ENCODE results near the gene CRB2.

The CRB2 gene

DNA sequence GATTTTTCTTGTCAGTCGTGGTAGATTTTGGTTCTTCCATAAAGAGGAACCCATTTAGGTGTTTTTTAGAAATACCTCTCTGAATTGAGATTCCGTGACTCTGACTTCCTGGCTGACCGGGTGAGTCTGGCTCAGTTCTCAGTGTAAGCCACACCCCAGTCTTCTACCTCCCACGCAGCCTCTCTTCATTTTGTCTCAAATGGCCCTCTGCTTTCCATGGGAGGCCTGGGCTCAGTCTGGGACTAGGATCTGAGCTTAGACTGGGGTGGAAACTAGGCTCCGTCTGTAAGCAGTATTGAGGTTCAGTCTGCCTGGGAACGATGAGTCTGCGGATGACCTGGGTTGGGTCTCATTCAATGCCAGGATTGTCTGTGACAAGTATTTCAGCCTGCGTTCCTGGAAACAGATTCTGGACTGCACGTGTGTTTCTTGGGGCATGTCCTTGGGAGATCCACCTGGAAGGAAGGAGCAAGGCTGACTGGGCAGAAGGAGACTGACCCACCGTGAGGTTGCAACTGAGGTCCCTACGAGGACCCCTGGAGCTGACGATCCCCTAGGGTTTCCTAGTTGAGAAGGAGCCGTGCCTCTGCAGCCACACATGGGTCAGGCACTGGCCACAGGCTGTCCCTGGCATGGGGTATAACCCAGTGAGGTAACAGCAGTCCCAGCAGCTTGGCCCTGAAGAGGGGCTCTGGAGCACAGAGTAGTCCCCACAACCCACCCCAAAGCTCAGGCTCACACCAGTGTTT, 12.4 kb upstream of the CRB2 start:
- ATAC-seq (ENCODE audit: insufficient read depth, low read depth) = no peak
- TF ChIP-seq, protein P1, sequence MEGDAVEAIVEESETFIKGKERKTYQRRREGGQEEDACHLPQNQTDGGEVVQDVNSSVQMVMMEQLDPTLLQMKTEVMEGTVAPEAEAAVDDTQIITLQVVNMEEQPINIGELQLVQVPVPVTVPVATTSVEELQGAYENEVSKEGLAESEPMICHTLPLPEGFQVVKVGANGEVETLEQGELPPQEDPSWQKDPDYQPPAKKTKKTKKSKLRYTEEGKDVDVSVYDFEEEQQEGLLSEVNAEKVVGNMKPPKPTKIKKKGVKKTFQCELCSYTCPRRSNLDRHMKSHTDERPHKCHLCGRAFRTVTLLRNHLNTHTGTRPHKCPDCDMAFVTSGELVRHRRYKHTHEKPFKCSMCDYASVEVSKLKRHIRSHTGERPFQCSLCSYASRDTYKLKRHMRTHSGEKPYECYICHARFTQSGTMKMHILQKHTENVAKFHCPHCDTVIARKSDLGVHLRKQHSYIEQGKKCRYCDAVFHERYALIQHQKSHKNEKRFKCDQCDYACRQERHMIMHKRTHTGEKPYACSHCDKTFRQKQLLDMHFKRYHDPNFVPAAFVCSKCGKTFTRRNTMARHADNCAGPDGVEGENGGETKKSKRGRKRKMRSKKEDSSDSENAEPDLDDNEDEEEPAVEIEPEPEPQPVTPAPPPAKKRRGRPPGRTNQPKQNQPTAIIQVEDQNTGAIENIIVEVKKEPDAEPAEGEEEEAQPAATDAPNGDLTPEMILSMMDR (IDR thresholded peaks at IDR 0.05; ENCODE audit: borderline replicate concordance, extremely low read depth, low read length, poor library complexity, severe bottlenecking) = no peak
- TF ChIP-seq EZH2 (IDR thresholded peaks at IDR 0.05; ENCODE audit: borderline replicate concordance, low read depth, low read length, severe bottlenecking) = no peak
- Histone ChIP-seq H3K36me3 (ENCODE audit: insufficient read depth, low read length) (no peaks in the 10 kb centered on the region), H2AFZ (ENCODE audit: low read depth, low read length) (no peak overlapping the region), H3K9ac (ENCODE audit: low read depth, low read length) (no peak overlapping the region), H3K4me1 (ENCODE audit: insufficient read depth, low read length) (no peaks in the 10 kb centered on the region), H4K20me1 (ENCODE audit: insufficient read depth, low read length) (no peaks in the 10 kb centered on the region), H3K79me2 (ENCODE audit: insufficient read depth, low read length) (no peaks in the 10 kb centered on the region), H3K4me2 (ENCODE audit: insufficient read depth, low read length) (no peak overlapping the region), H3K9me3 (ENCODE audit: insufficient read depth, low read length, severe bottlenecking) (no peaks in the 10 kb centered on the region), H3K4me3 (ENCODE audit: low read depth in 1 of 2, low read length in 2 of 2) (no peak overlapping the region), H3K27me3 (ENCODE audit: insufficient read depth, low read length, poor library complexity) (no peaks in the 10 kb centered on the region), H3K27ac (ENCODE audit: low read length) (no peak overlapping the region)
- no peak for DNase-seq

DNA sequence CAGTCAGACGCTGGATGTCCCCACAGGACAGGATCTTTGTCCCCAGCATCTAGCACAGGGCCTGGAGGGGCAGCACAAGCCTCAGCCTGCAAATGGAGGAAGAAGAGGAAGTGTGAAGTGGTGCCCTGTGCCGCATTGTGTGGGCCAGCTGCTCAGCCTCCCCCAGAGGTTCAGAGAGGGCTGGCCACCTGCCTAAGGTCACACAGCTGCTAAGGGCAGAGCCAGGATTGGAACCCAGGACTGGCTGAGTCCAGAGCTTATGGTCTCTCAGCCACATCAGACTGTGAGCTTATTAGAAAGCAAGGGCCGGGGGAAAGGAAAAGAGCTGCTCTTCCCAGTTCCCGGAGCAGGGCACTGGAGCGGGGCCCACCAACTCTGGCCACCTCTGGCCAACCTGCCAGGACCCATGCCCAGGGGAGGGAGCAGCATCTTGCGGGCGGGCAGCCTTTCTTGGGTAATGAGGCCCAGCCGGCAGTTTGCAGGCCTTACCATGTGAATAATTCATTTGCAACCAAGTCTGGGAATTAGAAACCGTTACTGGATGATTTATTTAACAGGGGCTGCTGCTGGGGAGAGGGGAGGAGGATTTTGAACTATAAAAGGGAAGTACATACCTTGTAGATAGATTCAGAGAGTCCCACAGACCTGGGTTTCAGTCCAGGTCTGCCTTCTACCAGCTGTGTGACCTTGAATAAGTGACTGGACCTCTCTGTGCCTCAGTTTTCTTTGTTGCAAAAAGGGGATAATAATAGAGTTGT, 11.6 kb upstream of the CRB2 start:
- no peak overlapping the region for H2AFZ ChIP-seq (ENCODE audit: low read depth, low read length)
- H3K4me3 ChIP-seq (ENCODE audit: low read depth in 1 of 2, low read length in 2 of 2) = no peak overlapping the region
- no peaks in the 10 kb centered on the region for H3K9me3 ChIP-seq (ENCODE audit: insufficient read depth, low read length, severe bottlenecking)
- no peak overlapping the region for H3K9ac ChIP-seq (ENCODE audit: low read depth, low read length)
- no peaks in the 10 kb centered on the region for H3K36me3 ChIP-seq (ENCODE audit: insufficient read depth, low read length)
- H3K4me1 ChIP-seq (ENCODE audit: insufficient read depth, low read length) = no peaks in the 10 kb centered on the region
- H3K4me2 ChIP-seq (ENCODE audit: insufficient read depth, low read length) = no peak overlapping the region
- TF ChIP-seq, protein P1 (IDR thresholded peaks at IDR 0.05; ENCODE audit: borderline replicate concordance, extremely low read depth, low read length, poor library complexity, severe bottlenecking) = no peak
- TF ChIP-seq EZH2 (IDR thresholded peaks at IDR 0.05; ENCODE audit: borderline replicate concordance, low read depth, low read length, severe bottlenecking) = no peak
- ATAC-seq (ENCODE audit: insufficient read depth, low read depth) = no peak
- no peaks in the 10 kb centered on the region for H4K20me1 ChIP-seq (ENCODE audit: insufficient read depth, low read length)
- no peaks in the 10 kb centered on the region for H3K27me3 ChIP-seq (ENCODE audit: insufficient read depth, low read length, poor library complexity)
- DNase-seq = no peak
- H3K27ac ChIP-seq (ENCODE audit: low read length) = no peak overlapping the region
- H3K79me2 ChIP-seq (ENCODE audit: insufficient read depth, low read length) = no peaks in the 10 kb centered on the region

DNA sequence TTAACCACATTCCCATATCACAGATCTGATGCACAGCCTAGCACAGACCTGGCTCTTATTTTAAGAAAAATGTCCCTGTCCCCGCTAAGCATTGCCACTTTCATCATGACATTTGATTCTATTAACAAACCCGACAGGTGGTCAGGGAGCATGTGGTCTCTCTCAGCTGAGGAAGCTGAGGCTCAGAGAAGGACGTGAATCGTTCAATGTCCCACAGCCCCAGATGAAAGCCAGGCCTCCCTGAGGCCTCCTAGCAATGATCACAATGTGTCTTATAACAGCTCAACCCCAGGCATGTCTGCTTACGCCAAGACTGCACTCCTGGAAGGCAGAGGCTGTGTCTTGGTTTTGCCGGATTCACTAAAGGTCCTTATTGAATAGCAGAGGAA, 10.4 kb upstream of the CRB2 start:
- no peak overlapping the region for H3K4me3 ChIP-seq (ENCODE audit: low read depth in 1 of 2, low read length in 2 of 2)
- no peak overlapping the region for H3K4me2 ChIP-seq (ENCODE audit: insufficient read depth, low read length)
- no peak overlapping the region for H3K27ac ChIP-seq (ENCODE audit: low read length)
- H3K9ac ChIP-seq (ENCODE audit: low read depth, low read length) = no peak overlapping the region
- H3K27me3 ChIP-seq (ENCODE audit: insufficient read depth, low read length, poor library complexity) = no peaks in the 10 kb centered on the region
- H3K9me3 ChIP-seq (ENCODE audit: insufficient read depth, low read length, severe bottlenecking) = no peaks in the 10 kb centered on the region
- no peak for TF ChIP-seq EZH2 (IDR thresholded peaks at IDR 0.05; ENCODE audit: borderline replicate concordance, low read depth, low read length, severe bottlenecking)
- H2AFZ ChIP-seq (ENCODE audit: low read depth, low read length) = no peak overlapping the region
- H3K36me3 ChIP-seq (ENCODE audit: insufficient read depth, low read length) = no peaks in the 10 kb centered on the region
- ATAC-seq (ENCODE audit: insufficient read depth, low read depth) (no peak), DNase-seq (no peak)
- no peaks in the 10 kb centered on the region for H3K79me2 ChIP-seq (ENCODE audit: insufficient read depth, low read length)
- H3K4me1 ChIP-seq (ENCODE audit: insufficient read depth, low read length) = peaks cover 4% of the 10 kb centered on the region; the same call in 1 of the 2 replicates
- H4K20me1 ChIP-seq (ENCODE audit: insufficient read depth, low read length) = 0 out of 2 replicates have a peak, but pooled peaks cover 3% of the 10 kb centered on the region

DNA sequence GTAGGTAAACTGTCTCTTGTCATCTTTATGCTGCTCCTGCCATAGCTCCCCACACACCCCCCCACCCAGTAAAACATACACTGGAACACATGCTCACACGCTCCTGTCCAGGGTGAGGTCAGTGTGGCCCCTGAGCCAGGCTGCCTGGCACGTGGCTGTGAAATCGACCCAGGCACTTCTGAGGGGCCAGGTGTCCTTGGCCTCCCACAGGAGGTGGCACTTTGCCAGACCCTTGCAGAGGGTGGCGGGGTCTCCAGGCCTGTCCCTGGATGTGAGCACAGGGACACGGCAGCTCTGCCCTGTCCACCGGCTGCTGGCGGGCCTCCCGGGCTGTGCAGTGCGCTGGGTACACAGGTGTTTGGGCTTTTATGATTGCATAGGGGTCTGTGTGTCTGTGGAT, 10.0 kb upstream of the CRB2 start:
- no peak overlapping the region for H3K4me3 ChIP-seq (ENCODE audit: low read depth in 1 of 2, low read length in 2 of 2)
- no peak overlapping the region for H3K27ac ChIP-seq (ENCODE audit: low read length)

More for the DNA sequence above, 10.0 kb upstream of the CRB2 start:
- no peaks in the 10 kb centered on the region for H3K79me2 ChIP-seq (ENCODE audit: insufficient read depth, low read length)
- no peaks in the 10 kb centered on the region for H3K9me3 ChIP-seq (ENCODE audit: insufficient read depth, low read length, severe bottlenecking)
- H4K20me1 ChIP-seq (ENCODE audit: insufficient read depth, low read length) = 0 out of 2 replicates have a peak, but pooled peaks cover 4% of the 10 kb centered on the region
- no peaks in the 10 kb centered on the region for H3K36me3 ChIP-seq (ENCODE audit: insufficient read depth, low read length)
- H3K27me3 ChIP-seq (ENCODE audit: insufficient read depth, low read length, poor library complexity) = no peaks in the 10 kb centered on the region
- ATAC-seq (ENCODE audit: insufficient read depth, low read depth) (no peak), DNase-seq (no peak)
- H3K4me1 ChIP-seq (ENCODE audit: insufficient read depth, low read length) = peaks cover 4% of the 10 kb centered on the region; the same call in 1 of the 2 replicates
- no peak for TF ChIP-seq EZH2 (IDR thresholded peaks at IDR 0.05; ENCODE audit: borderline replicate concordance, low read depth, low read length, severe bottlenecking)
- TF ChIP-seq, protein P1 (IDR thresholded peaks at IDR 0.05; ENCODE audit: borderline replicate concordance, extremely low read depth, low read length, poor library complexity, severe bottlenecking) = no peak
- no peak overlapping the region for H3K9ac ChIP-seq (ENCODE audit: low read depth, low read length)
- H2AFZ ChIP-seq (ENCODE audit: low read depth, low read length) = no peak overlapping the region
- no peak overlapping the region for H3K4me2 ChIP-seq (ENCODE audit: insufficient read depth, low read length)
